D721Med (cell line): ENCODE measurements around the gene TGFB3.
A peak's percentile ranks its signal among the peaks of the same experiment; 100 is the strongest.

Source experiments
- DNase-seq: peaks from one replicate; pipeline ENCODE4 v3.0.0; 2011; ENCODE audit warnings: low spot score; ENCODE audit not compliant: insufficient read length
- FAIRE-seq: peaks from 2 replicates; lab custom pipeline; 2011; peaks lifted over from hg19 to GRCh38; lab: Jason Lieb, UNC
- TF ChIP-seq, protein P1 (sequence below): IDR thresholded peaks from 2 replicates; pipeline ENCODE4 v1.5.1; 2012; ENCODE audit warnings: mild to moderate bottlenecking, control low read depth; ENCODE audit not compliant: insufficient read depth; ENCODE audit errors: missing control alignments

The TGFB3 gene

DNA sequence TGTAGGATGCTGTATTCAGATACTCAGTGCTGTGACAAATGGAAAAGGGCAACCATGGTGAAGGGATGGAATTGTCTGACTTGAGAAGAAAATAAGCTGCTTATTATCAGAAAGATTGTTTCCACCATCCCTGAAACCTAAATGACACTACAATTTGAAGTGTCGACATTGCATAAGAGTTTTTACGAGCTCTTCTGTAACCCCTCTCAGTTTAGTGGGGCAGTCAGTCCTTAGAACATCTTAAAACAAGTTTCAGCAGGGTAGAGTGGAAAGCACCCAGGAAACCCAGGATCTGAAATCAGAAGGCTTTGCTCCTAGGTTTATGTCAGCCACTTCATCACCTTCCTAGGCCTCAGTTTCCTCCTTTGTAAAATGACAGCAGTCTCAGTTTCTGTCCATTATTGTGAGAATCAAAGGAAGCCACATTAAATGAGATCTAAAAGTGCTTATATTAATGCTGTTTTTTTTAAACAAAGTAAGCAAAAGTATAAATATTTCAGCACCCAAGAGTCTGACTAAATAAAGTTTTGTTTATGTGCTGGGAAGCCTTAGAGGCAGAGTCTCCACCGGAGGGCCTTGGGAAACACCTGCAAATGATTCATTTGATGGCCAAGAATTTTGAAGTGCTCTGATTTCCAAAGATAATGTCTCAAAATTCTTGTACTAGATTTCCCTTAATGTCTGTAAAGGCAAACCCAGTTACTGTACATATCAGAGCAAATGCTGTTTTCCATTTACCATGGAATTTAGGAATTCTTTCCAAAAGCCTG lies 5.6 kb upstream of the TGFB3 start:
- TF ChIP-seq, protein P1, sequence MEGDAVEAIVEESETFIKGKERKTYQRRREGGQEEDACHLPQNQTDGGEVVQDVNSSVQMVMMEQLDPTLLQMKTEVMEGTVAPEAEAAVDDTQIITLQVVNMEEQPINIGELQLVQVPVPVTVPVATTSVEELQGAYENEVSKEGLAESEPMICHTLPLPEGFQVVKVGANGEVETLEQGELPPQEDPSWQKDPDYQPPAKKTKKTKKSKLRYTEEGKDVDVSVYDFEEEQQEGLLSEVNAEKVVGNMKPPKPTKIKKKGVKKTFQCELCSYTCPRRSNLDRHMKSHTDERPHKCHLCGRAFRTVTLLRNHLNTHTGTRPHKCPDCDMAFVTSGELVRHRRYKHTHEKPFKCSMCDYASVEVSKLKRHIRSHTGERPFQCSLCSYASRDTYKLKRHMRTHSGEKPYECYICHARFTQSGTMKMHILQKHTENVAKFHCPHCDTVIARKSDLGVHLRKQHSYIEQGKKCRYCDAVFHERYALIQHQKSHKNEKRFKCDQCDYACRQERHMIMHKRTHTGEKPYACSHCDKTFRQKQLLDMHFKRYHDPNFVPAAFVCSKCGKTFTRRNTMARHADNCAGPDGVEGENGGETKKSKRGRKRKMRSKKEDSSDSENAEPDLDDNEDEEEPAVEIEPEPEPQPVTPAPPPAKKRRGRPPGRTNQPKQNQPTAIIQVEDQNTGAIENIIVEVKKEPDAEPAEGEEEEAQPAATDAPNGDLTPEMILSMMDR: no peak
- FAIRE-seq: no peak
- no peak for DNase-seq

DNA sequence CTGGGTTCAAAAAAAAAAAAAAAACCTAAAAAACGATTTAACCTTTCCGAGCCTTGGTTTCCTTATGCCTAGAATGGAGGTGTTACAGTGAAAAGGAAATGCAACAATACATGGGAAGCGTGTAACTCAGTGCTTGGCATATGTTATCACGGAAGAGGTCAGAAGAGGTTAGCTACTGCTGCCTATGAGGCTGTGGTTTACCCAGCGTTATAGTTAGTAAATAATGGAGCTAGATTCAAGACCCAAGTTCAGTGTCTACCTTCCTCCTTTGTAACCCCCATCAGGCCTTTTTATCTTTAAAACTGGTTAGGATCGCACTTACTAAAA lies 4.6 kb upstream of the TGFB3 start:
- FAIRE-seq: no peak
- no peak for DNase-seq
- TF ChIP-seq, protein P1: no peak

DNA sequence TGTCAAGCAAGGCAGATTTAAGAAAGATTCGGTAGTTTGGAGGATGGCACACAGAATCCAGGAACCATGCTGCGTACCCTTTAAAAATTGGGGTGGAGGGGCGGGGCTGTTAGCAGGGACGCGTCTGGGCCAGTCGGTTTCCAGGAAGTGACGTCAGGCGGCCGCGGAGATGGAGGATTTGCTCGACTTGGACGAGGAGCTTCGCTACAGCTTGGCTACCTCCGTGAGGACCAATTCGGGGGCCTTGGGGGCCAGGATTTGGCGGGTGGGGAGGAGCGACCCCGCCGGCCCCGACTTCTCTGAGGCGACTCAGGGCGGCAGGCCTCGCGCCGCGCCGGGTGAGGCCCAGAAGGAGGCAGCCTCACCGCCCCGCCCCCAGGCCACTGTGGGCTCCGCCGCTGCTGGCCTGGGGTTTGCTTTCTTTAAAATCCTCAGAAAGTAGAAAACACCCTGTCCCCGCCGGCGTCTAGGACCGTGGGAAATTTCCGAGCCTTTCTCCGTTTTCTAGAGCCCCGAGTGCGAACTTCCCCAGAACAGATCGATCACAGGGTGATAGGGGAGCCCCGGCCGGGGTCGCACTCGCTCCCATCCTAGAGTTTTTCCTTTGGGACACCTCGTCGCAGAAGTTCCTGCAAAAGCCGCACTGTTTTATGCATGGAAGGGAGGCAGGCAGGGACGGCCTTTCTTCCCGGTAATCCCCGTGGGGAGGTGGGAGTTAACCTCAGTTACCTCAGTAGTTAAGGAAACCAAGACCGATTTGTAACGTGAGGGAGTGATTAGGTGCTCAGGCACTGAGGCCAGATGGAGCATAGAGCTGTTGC lies 4.0 kb upstream of the TGFB3 start, which contains the start of gene IFT43:
Gene IFT43 (plus strand): TSS at position 146 of the 821 bp plus-strand sequence. CDS start 24 bp downstream, at position 170.
- TF ChIP-seq, protein P1: no peak
- FAIRE-seq: no peak
- peak; percentile 66 for DNase-seq

DNA sequence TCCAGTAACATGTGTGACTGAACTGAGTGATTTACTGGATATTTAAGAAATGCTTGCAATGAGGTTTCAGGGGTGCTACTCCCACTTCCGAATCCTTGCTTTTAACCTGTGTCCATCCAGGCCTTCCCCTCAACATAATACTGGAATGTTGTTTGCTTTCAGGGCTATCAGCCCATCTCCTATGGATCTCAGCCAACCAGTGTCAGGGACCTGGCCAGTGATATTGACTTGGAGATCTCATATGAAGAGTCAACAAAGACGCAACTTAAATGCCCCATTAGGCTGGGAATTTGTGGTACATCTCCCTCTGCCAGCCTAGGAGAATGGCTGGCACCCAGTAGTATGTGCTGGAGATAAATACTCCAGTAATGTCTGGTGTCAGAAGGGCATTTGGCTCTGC lies 2.9 kb upstream of the TGFB3 start:
- FAIRE-seq (no peak), DNase-seq (no peak)

DNA sequence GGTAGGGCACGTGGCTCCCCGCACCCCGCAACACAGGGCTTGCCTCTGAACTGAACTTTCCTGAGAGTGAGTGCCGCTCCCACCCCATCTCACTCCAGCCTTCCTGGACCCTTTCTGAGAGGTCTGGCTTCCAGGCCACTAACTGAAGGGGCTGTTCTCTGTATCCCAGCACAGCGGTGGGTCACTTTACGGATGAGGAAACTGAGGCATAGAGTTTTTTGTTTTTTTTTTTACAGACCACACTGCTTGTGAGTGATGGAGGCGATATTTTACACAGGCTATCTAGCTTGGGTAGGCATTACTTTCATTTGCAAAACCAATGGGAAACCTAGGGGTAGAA lies 1.2 kb upstream of the TGFB3 start:
- FAIRE-seq (no peak), DNase-seq (no peak)
- TF ChIP-seq, protein P1: no peak

More for the DNA sequence above, 2.9 kb upstream of the TGFB3 start:
- TF ChIP-seq, protein P1: no peak

DNA sequence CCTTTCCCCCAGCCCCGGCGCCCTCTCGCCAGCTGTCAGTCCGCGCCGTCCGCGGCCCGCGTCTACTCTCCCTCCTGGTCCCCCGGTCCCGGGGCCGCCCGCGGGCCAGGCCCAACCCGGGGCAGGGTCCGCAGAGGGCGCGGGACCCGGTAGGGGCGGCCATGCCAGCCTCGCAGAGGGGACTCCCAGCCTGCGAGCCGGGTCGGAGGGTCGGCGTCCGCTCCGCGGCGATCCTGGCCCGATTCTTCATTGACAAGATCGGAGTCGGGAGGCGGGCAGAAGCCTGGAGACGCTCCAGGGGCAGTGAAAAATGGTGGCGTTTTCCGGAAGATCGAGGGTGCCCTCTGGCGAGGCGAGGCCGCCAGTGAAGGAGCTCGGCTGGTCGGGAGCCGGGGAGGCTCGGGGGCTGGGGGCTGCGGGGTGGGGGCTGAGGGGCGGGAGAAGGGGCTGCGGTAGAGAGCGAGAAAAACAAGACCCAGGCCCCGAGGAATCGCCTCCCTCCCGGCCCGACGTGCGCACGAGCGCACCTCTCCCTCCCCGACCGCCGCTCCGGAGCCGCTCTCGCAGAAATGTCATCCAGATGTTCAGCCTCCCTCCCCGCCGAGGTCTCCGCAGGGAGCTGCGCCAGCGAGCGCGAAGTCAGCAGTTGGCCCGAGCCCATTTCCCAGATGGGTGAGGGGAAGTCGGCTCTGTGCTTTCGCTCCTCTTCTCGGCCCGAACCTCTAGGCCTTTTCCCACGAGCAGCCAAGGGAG lies 647 bp upstream of the TGFB3 start:
- TF ChIP-seq, protein P1: peak; percentile 69
- DNase-seq: peak; percentile 63
- no peak for FAIRE-seq
